ENCODE measurements around the gene PELI2. TPM values are rescaled to one million over a fixed set of nuclear protein-coding genes. Genes with fewer than 3 reads are reported as not detected.

Gene PELI2
- total RNA-seq, 1 donor from 2014 or later: 17.1 TPM

DNA sequence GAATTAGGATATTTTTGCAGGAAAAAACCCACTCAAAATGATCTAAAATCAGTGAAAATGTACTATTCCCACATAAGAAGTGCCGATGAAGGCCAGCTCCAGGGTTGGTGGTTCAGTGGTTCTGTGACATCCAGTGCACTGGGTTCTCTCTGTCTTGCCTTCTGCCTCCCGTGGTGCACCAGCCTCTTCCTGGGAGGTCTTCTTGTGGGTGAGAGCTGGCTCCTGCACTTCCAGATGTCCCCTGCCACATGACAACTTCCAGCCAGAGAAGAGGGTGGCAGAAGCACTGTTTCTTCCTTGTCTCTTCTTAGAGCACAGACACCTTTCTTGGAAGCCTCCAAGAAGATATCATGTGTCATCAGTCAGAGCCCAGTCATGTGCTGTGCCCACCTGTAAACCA lies 170.9 kb downstream of the PELI2 start:
- intact Hi-C loops (cut with DNase I): no loop called here
- H3K9me3 ChIP-seq: no peaks in the 10 kb centered on the region
- no peak overlapping the region for H3K27ac ChIP-seq
- no peaks in the 10 kb centered on the region for H3K4me1 ChIP-seq
- no peak for DNase-seq (ENCODE audit: low spot score in 2 of 2)
- H3K36me3 ChIP-seq: peaks cover 9 to 25% of the 10 kb centered on the region in 2 donors
- TF ChIP-seq, protein P1, sequence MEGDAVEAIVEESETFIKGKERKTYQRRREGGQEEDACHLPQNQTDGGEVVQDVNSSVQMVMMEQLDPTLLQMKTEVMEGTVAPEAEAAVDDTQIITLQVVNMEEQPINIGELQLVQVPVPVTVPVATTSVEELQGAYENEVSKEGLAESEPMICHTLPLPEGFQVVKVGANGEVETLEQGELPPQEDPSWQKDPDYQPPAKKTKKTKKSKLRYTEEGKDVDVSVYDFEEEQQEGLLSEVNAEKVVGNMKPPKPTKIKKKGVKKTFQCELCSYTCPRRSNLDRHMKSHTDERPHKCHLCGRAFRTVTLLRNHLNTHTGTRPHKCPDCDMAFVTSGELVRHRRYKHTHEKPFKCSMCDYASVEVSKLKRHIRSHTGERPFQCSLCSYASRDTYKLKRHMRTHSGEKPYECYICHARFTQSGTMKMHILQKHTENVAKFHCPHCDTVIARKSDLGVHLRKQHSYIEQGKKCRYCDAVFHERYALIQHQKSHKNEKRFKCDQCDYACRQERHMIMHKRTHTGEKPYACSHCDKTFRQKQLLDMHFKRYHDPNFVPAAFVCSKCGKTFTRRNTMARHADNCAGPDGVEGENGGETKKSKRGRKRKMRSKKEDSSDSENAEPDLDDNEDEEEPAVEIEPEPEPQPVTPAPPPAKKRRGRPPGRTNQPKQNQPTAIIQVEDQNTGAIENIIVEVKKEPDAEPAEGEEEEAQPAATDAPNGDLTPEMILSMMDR (IDR thresholded peaks at IDR 0.05): no peak
- no peak overlapping the region for H3K4me3 ChIP-seq
- H3K27me3 ChIP-seq: no peaks in the 10 kb centered on the region

DNA sequence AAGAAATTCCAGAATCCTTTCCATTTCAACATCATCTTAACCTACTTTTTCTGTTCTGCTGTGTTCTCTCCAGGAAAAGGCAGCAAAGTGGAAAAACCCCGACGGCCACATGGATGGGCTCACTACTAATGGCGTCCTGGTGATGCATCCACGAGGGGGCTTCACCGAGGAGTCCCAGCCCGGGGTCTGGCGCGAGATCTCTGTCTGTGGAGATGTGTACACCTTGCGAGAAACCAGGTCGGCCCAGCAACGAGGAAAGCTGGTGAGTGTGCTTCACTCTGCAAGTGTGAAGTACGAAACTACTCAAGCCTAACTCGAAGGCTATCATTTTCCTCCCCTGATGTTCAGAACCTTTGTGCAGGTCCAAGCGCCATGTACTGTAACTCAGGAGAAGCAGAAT lies 172.0 kb downstream of the PELI2 start:
- Histone ChIP-seq H3K27ac (no peak overlapping the region), H3K9me3 (no peaks in the 10 kb centered on the region), H3K36me3 (peaks cover 9 to 25% of the 10 kb centered on the region in 2 donors), H3K4me1 (no peaks in the 10 kb centered on the region), H3K27me3 (no peaks in the 10 kb centered on the region), H3K4me3 (no peak overlapping the region)
- TF ChIP-seq, protein P1 (IDR thresholded peaks at IDR 0.05): no peak
- DNase-seq (ENCODE audit: low spot score in 2 of 2): no peak
- intact Hi-C loops (cut with DNase I): no loop called here

DNA sequence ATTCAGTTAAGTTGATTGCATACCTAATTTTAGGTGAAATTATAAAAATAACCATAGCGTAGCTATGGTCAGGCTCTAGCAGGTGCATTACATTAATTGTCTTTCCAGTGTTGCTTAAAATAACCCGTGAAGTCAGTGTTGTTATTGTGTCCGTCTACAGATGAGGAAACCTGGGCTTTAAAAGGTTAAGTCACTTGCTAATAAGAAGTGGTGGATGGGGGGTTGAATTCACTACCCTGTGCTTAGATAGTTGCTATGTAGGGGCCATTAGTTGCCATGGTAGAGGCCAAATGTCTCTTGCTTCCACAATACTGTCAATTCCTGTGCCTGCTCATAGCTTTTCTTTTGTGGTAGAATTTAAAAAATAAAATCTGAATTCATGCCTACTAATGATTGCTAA lies 174.8 kb downstream of the PELI2 start:
- H3K4me1 ChIP-seq: no peaks in the 10 kb centered on the region
- no peak overlapping the region for H3K4me3 ChIP-seq
- H3K36me3 ChIP-seq: peaks cover 15 to 32% of the 10 kb centered on the region in 2 donors
- no peaks in the 10 kb centered on the region for H3K27me3 ChIP-seq
- intact Hi-C loops (cut with DNase I): no loop called here
- TF ChIP-seq, protein P1 (IDR thresholded peaks at IDR 0.05): no peak
- DNase-seq (ENCODE audit: low spot score in 2 of 2): no peak
- no peak overlapping the region for H3K27ac ChIP-seq
- no peaks in the 10 kb centered on the region for H3K9me3 ChIP-seq

DNA sequence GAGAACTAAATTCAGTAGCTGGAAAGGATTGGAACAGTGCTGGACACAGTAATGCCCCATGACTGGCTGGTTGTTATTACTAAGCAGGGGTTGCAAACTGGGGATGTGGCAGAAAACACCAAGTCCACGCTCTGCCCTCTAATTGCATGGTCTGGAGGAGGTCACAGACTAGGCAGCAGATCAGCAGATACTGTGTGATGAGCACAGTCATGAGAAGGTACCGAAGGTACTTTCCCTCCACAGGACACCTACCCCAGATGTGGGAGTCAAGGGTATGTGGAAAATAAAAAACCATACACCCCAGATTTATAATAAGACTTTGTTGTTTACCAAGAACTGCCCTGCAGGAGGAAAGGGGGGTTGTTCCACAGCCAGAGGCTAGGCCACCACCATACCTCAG lies 175.3 kb downstream of the PELI2 start:
- intact Hi-C loops (cut with DNase I): no loop called here
- TF ChIP-seq, protein P1 (IDR thresholded peaks at IDR 0.05): no peak

DNA sequence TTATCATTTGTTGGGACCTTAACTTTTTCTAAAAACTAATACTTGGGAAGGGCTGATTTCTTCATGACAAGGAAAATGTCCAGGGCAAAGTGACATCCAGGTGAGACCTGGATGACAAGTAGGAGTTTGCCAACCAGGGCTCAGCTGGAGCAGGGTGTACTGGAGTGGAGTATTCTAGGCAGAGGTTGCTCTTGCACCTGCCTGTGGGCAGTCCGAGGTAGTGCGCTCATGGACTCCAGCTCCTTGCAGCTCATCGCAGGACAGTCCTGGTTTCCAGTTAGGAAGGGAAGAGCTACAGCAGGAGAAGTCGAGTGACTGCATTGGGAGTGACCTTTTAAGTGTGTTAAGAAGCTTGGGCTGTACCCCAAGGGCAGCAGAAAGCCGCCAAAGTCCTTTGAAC lies 175.9 kb downstream of the PELI2 start:
- TF ChIP-seq, protein P1 (IDR thresholded peaks at IDR 0.05): no peak
- Histone ChIP-seq H3K4me1 (no peaks in the 10 kb centered on the region), H3K36me3 (peaks cover 13 to 26% of the 10 kb centered on the region in 2 donors), H3K4me3 (no peak overlapping the region), H3K27ac (no peak overlapping the region), H3K9me3 (no peaks in the 10 kb centered on the region), H3K27me3 (no peaks in the 10 kb centered on the region)
- DNase-seq (ENCODE audit: low spot score in 2 of 2): no peak
- intact Hi-C loops (cut with DNase I): no loop called here

More for the DNA sequence above, 175.3 kb downstream of the PELI2 start:
- Histone ChIP-seq H3K36me3 (peaks cover 15 to 32% of the 10 kb centered on the region in 2 donors), H3K27me3 (no peaks in the 10 kb centered on the region), H3K9me3 (no peaks in the 10 kb centered on the region), H3K4me1 (no peaks in the 10 kb centered on the region), H3K4me3 (no peak overlapping the region), H3K27ac (no peak overlapping the region)
- no peak for DNase-seq (ENCODE audit: low spot score in 2 of 2)

DNA sequence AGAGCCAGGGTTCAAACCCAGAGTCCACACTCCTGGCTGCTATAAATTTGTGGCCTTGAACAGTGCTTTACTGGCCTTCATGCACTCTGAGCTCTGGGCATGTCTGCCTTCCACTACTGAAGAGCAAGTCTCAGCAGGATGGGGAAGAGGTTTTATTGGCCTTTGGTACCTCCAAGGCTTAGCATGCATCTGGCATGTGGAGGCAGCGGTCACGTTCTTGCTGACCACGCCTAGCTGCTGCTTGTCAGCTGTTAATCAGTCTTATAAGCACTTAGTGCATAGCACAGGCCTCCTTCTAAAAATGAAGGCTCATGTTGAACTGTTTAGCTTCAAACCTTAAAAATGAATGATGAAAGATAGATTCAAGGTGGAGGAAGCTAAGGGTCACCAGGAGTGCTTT lies 177.5 kb downstream of the PELI2 start:
- Histone ChIP-seq H3K9me3 (no peaks in the 10 kb centered on the region), H3K27me3 (no peaks in the 10 kb centered on the region), H3K36me3 (peaks cover 6 to 11% of the 10 kb centered on the region in 2 donors), H3K4me1 (no peaks in the 10 kb centered on the region), H3K27ac (no peak overlapping the region), H3K4me3 (no peak overlapping the region)
- TF ChIP-seq, protein P1 (IDR thresholded peaks at IDR 0.05): no peak
- no peak for DNase-seq (ENCODE audit: low spot score in 2 of 2)
- intact Hi-C loops (cut with DNase I): no loop called here

Data from ascending aorta (tissue), 2 donors.